GM23248 (cell line): ENCODE results near the gene PC. TPM values are rescaled to one million over a fixed set of nuclear protein-coding genes. Genes with fewer than 3 reads are reported as not detected.

ENCODE experiments used
- DNase-seq: peaks from one replicate; pipeline ENCODE4 v3.0.0-alpha.2; 2015
- H2AFZ ChIP-seq: fragments of 200-600 bp; sonication (generic); 2 replicates; pipeline ENCODE4 v1.6.1; 2016; ENCODE audit warnings: antibody characterized with exemption
- H3F3A ChIP-seq: fragments of 200-600 bp; sonication (generic); 2 replicates; pipeline ENCODE4 v1.6.1; 2016; ENCODE audit warnings: mild to moderate bottlenecking, antibody characterized with exemption, mixed run types; ENCODE audit not compliant: insufficient read depth
- H3K27ac ChIP-seq: fragments of 200-600 bp; sonication (generic); 2 replicates; pipeline ENCODE4 v1.5.1; 2016; ENCODE audit warnings: mild to moderate bottlenecking
- H3K27me3 ChIP-seq: fragments of 200-600 bp; sonication (generic); replicated peaks from 2 replicates; pipeline ENCODE4 v1.6.1; 2016; ENCODE audit warnings: mild to moderate bottlenecking; ENCODE audit not compliant: insufficient read depth
- H3K36me3 ChIP-seq: fragments of 200-600 bp; sonication (generic); 2 replicates; pipeline ENCODE4 v1.6.1; 2016; ENCODE audit warnings: low read depth, mild to moderate bottlenecking
- H3K4me1 ChIP-seq: fragments of 200-600 bp; sonication (generic); 2 replicates; pipeline ENCODE4 v1.6.1; 2016; ENCODE audit warnings: mild to moderate bottlenecking; ENCODE audit not compliant: insufficient read depth
- H3K4me2 ChIP-seq: fragments of 200-600 bp; sonication (generic); one replicate; pipeline ENCODE4 v1.6.1; 2016; ENCODE audit warnings: mild to moderate bottlenecking; ENCODE audit not compliant: unreplicated experiment
- H3K4me3 ChIP-seq: fragments of 200-600 bp; sonication (generic); 2 replicates; pipeline ENCODE4 v1.5.1; 2016; ENCODE audit warnings: mild to moderate bottlenecking
- H3K79me2 ChIP-seq: fragments of 200-600 bp; sonication (generic); 2 replicates; pipeline ENCODE4 v1.6.1; 2016; ENCODE audit warnings: mild to moderate bottlenecking; ENCODE audit not compliant: insufficient read depth
- H3K9ac ChIP-seq: fragments of 200-600 bp; sonication (generic); 2 replicates; pipeline ENCODE4 v1.6.1; 2016; ENCODE audit warnings: mild to moderate bottlenecking
- H3K9me2 ChIP-seq: fragments of 200-600 bp; sonication (generic); 2 replicates; pipeline ENCODE4 v1.6.1; 2016; ENCODE audit warnings: mixed run types, mild to moderate bottlenecking, moderate library complexity; ENCODE audit not compliant: insufficient read depth
- H3K9me3 ChIP-seq: fragments of 200-600 bp; sonication (generic); one replicate; pipeline ENCODE4 v1.6.1; 2017; ENCODE audit warnings: low read depth
- H4K20me1 ChIP-seq: fragments of 200-600 bp; sonication (generic); 2 replicates; pipeline ENCODE4 v1.6.0; 2016; ENCODE audit not compliant: insufficient read depth
- EZH2 ChIP-seq: fragments of 200-600 bp; sonication (generic); IDR thresholded peaks from 2 replicates; pipeline ENCODE4 v1.6.1; 2018; ENCODE audit warnings: antibody characterized with exemption, mild to moderate bottlenecking; ENCODE audit not compliant: insufficient read depth, poor library complexity, severe bottlenecking
- EZH2phosphoT487 ChIP-seq: fragments of 200-600 bp; sonication (generic); IDR thresholded peaks from 2 replicates; pipeline ENCODE4 v1.6.1; 2018; ENCODE audit warnings: antibody characterized with exemption, moderate library complexity, mild to moderate bottlenecking, low read depth; ENCODE audit not compliant: insufficient read depth
- WGBS, 2 experiments: methylation state at CpG; one replicate each; pipeline ENCODE4 v1.1.6; 2015 to 2017; ENCODE audit warnings: low lambda C conversion rate in 2 of 2, low coverage in 1 of 2; ENCODE audit errors: missing lambda C conversion rate in 2 of 2; 5-methylcytosine and 5-hydroxymethylcytosine counted together
- in situ Hi-C: fragments of 300-500 bp; cut with MboI; formaldehyde crosslinking; loops from 2 replicates; pipeline ENCODE4 v1.15.0; 2020
- polyA plus RNA-seq: library from polyadenylated mRNA; unstranded; fragments of >200 nt; fragmentation: Nextera tagmentation; extraction: Ambion mirVana; gene quantifications from 2 replicates; pipeline ENCODE4 v1.2.1, GENCODE V29; 2016
- total RNA-seq: library from RNA; depleted of rRNA; stranded (reverse); fragments of >200 nt; shearing (Covaris generic); gene quantifications from 2 replicates; pipeline ENCODE4 v1.2.3, GENCODE V29; 2014

Gene PC
- total and polyA plus RNA-seq, 2 experiments from 2014 or later: 16.4 to 16.6 TPM

DNA sequence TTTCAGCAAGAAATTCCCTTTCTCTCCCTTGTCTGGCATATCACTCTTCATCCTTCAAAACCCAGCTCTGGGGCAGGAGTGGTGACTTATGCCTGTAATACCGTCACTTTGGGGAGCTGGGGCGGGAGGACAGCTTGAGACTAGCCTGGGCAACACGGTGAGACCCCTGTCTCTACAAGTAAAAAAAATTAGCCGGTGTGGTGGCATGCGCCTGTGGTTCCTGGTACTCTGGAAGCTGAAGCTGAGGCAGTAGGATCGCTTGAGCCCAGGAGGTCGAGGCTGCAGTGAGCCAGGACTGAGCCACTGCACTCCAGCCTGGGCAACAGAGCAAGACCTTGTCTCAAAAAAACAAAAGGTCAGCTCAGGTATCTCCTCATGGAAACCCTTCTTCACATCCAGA lies 116.3 kb downstream of the PC start:
- in situ Hi-C loops: loop anchor here (25.0 kb wide), 1 partner anchor 255 kb away; the partner anchor contains the start of genes CCDC87 and CCS
- no peaks in the 10 kb centered on the region for H3K9me2 ChIP-seq
- no peak overlapping the region for H3K27ac ChIP-seq
- no peaks in the 10 kb centered on the region for H3K36me3 ChIP-seq
- TF ChIP-seq EZH2 (no peak), EZH2phosphoT487 (no peak)
- peak overlapping the region; percentile 97 for H3K4me2 ChIP-seq
- peaks cover 11% of the 10 kb centered on the region; the same call in 1 of the 2 replicates for H3F3A ChIP-seq
- H3K4me1 ChIP-seq: peaks cover 14% of the 10 kb centered on the region; the same call in 1 of the 2 replicates
- H3K9me3 ChIP-seq: no peaks in the 10 kb centered on the region
- peak overlapping the region; percentile 97 for H3K9ac ChIP-seq
- H3K79me2 ChIP-seq: peaks cover 55% of the 10 kb centered on the region
- no peaks in the 10 kb centered on the region for H4K20me1 ChIP-seq
- H3K27me3 ChIP-seq: no peaks in the 10 kb centered on the region
- H2AFZ ChIP-seq: no peak overlapping the region
- no peak for DNase-seq
- 90 to 95% methylated on average over 7 of the region's 7 CpGs for WGBS, 2 experiments
- H3K4me3 ChIP-seq: peak overlapping the region; percentile 98

DNA sequence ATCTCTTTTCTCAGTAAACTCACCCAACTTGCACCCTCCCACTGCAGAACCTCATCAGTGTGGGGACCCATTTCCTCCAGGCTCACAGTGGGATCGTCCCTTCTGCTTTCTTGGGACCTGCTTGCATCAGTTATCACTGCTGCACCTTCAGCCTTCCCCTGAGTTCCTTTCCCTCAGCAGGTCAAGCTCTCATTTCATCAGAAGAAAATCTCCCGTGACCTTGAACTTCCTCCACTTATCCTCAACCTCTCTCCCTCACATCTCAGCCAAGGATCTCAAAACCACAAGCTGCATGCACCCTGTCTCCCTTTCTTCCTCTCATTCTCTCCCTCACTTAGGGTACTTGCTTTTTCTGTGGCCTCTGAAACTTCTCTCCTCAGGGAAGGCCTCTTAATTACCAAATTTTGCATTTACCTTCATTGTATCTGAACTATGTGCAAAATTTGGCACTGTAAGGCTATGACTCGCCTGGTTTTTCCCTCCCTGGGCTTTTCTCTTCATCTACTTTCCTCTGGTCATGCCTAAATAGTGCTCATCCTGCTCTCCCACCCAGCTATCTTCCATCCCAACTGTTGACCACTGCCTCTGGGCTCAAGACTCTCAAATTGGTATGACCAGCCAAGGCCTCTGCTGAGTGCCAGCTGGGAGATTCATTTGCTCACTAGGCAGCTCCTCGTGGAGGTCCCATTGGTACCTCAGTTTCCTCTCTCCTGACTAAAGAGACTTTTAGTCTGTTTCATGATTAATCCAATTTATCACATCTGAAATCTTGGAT lies 117.7 kb downstream of the PC start:
- Histone ChIP-seq H2AFZ (no peak overlapping the region), H3K4me3 (no peak overlapping the region), H3K9me3 (no peaks in the 10 kb centered on the region), H3K36me3 (no peaks in the 10 kb centered on the region), H3K4me2 (no peak overlapping the region), H3K27ac (no peak overlapping the region), H3K9me2 (no peaks in the 10 kb centered on the region), H3K4me1 (peaks cover 22% of the 10 kb centered on the region; the same call in 1 of the 2 replicates), H3F3A (peaks cover 19% of the 10 kb centered on the region; the same call in 1 of the 2 replicates), H3K79me2 (peaks cover 49% of the 10 kb centered on the region), H3K9ac (no peak overlapping the region; the same call in 1 of the 2 replicates), H4K20me1 (no peaks in the 10 kb centered on the region), H3K27me3 (no peaks in the 10 kb centered on the region)
- TF ChIP-seq EZH2 (no peak), EZH2phosphoT487 (no peak)
- 60 to 70% methylated on average over 4 of the region's 4 CpGs for WGBS, 2 experiments
- in situ Hi-C loops: loop anchor here (25.0 kb wide), 1 partner anchor 253 kb away; the partner anchor contains the start of genes CCDC87 and CCS
- DNase-seq: peak; percentile 16

DNA sequence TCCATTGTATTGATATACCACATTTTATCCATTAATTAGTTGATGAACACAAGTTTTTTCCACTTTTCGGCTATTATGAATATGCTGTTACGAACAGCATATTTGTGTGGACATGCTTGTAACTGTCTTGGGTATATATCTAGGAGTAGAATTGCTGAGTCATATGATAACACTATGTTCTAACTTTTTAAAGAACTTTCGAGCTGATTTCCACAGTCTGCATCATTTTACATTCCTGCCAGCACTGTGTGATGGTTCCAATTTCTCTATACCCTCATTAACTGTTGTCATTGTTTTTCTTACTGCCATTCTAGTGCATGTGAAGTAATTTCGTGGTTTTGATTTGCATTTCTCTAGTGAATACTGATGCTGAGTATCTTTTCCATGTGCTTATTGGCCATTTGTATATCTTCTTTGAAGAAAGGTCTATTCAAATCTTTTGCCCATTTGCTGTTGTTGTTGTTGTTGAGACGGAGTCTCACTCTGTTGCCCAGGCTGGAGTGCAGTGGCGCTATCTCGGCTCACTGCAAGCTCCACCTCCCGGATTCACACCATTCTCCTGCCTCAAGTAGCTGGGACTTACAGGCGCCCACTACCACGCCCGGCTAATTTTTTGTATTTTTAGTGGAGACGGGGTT lies 122.3 kb downstream of the PC start:
- Histone ChIP-seq H3K79me2 (peaks cover 5% of the 10 kb centered on the region; the same call in 1 of the 2 replicates), H4K20me1 (no peaks in the 10 kb centered on the region), H3K4me2 (peak overlapping the region; percentile 11), H3K9me2 (no peaks in the 10 kb centered on the region), H2AFZ (no peak overlapping the region; the same call in 1 of the 2 replicates), H3F3A (peaks cover 30% of the 10 kb centered on the region; the same call in 1 of the 2 replicates), H3K9ac (no peak overlapping the region), H3K4me1 (peaks cover 9% of the 10 kb centered on the region; the same call in 1 of the 2 replicates), H3K27me3 (no peaks in the 10 kb centered on the region), H3K4me3 (no peak overlapping the region), H3K9me3 (no peaks in the 10 kb centered on the region), H3K36me3 (no peaks in the 10 kb centered on the region), H3K27ac (peak overlapping the region; percentile 49)
- WGBS, 2 experiments: 54 to 55% methylated on average over 12 of the region's 12 CpGs
- no peak for TF ChIP-seq EZH2
- no peak for TF ChIP-seq EZH2phosphoT487
- DNase-seq: peak; percentile 47
- in situ Hi-C loops: loop anchor here (10.0 to 25.0 kb wide), 2 partner anchors 141 to 249 kb away; partner anchors contain the start of genes CCDC87 and CCS

DNA sequence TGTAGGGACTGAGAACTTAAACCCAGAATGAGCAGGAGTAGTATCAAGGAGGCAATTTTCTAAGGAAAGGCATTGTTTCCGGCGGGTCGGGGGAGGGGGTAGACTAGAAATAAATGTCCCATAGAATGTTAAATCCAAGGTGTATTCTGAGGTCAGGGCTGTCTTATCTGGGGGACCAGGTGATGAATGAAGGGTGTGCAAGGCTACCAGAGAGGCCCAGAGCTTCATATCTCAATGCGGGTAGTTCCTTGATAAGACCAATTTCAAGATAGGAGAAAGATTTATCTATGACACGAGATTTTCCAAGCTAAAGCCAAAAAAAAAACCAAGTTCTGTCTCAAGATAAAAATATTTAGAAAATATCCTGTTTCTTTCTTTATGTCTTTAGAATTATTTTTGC lies 123.2 kb downstream of the PC start:
- no peaks in the 10 kb centered on the region for H3K9me2 ChIP-seq
- no peaks in the 10 kb centered on the region for H4K20me1 ChIP-seq
- no peaks in the 10 kb centered on the region for H3K9me3 ChIP-seq
- no peak overlapping the region for H3K9ac ChIP-seq
- H3K36me3 ChIP-seq: no peaks in the 10 kb centered on the region
- DNase-seq: no peak
- 88 to 89% methylated on average over 4 to 5 of the region's 5 CpGs for WGBS, 2 experiments
- H3K4me2 ChIP-seq: no peak overlapping the region
- H3K4me3 ChIP-seq: no peak overlapping the region
- in situ Hi-C loops: loop anchor here (10.0 to 25.0 kb wide), 2 partner anchors 140 to 248 kb away; partner anchors contain the start of genes CCDC87 and CCS
- H3K79me2 ChIP-seq: no peaks in the 10 kb centered on the region
- H3K27ac ChIP-seq: no peak overlapping the region
- H3K4me1 ChIP-seq: peaks cover 8% of the 10 kb centered on the region; the same call in 1 of the 2 replicates
- TF ChIP-seq EZH2phosphoT487 (no peak), EZH2 (no peak)
- H3K27me3 ChIP-seq: no peaks in the 10 kb centered on the region
- no peak overlapping the region for H2AFZ ChIP-seq
- H3F3A ChIP-seq: peaks cover 30% of the 10 kb centered on the region; the same call in 1 of the 2 replicates
